AG09309 (cell line): ENCODE results near the gene OR1E1.
"Not testable (repeated sequence)": the region's sequence is repeated elsewhere in the genome, so short reads cannot be mapped to it uniquely, and the experiment has no call there.

ENCODE experiments used
- DNase-seq: peaks from one replicate; pipeline ENCODE4 v3.0.0-alpha.2; 2010; ENCODE audit warnings: low read depth
- H3K4me3 ChIP-seq: 2 replicates; pipeline ENCODE4 v1.5.1; 2011; ENCODE audit warnings: mild to moderate bottlenecking, low read depth, low read length, moderate library complexity; ENCODE audit not compliant: control insufficient read depth
- TF ChIP-seq, protein P1 (sequence below): IDR thresholded peaks from 2 replicates; pipeline ENCODE4 v1.5.1; 2011; ENCODE audit warnings: mild to moderate bottlenecking, low read depth, low read length, inconsistent platforms; ENCODE audit not compliant: insufficient read depth, control insufficient read depth; ENCODE audit errors: missing control alignments

The OR1E1 gene

DNA sequence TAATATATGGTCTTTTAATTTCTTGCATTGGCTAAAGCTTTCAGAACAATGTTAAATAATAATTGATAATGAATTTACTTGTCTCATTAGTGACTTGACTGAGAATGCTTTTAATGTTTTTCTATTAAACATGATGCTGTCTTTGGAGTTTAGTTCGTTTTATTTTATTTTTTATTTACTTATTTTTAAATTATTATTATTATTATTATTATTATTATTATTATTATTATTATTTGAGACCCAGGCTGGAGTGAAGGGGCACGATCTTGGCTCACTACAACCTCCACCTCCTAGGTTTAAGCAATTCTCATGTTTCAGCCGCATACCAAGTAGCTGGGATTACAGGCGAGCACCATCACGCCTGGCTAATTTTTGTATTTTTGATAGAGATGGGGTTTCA, 17.4 kb upstream of the OR1E1 start:
- DNase-seq: no peak
- TF ChIP-seq, protein P1, sequence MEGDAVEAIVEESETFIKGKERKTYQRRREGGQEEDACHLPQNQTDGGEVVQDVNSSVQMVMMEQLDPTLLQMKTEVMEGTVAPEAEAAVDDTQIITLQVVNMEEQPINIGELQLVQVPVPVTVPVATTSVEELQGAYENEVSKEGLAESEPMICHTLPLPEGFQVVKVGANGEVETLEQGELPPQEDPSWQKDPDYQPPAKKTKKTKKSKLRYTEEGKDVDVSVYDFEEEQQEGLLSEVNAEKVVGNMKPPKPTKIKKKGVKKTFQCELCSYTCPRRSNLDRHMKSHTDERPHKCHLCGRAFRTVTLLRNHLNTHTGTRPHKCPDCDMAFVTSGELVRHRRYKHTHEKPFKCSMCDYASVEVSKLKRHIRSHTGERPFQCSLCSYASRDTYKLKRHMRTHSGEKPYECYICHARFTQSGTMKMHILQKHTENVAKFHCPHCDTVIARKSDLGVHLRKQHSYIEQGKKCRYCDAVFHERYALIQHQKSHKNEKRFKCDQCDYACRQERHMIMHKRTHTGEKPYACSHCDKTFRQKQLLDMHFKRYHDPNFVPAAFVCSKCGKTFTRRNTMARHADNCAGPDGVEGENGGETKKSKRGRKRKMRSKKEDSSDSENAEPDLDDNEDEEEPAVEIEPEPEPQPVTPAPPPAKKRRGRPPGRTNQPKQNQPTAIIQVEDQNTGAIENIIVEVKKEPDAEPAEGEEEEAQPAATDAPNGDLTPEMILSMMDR: no peak
- no peak overlapping the region for H3K4me3 ChIP-seq

DNA sequence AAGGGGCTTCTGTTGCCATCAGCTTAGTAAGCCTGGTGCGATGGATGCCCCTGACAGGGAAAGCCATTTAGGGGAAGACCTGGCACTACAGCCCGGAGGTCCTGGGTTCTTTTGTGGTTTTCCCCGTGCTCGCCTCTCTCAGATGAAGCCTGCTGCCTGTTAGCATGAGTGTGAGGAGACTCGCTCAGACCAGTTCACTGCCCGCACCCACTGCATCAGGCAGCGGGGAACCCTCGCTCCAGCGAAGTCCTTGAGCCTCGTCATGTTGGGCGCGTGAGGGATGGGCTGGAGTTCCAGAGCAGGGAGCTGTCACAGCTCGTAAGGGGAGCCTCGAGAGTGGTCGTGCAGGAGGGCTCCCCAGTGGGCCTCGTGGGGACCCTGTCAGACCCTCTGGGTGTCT, 14.0 kb upstream of the OR1E1 start:
- not testable (repeated sequence) for H3K4me3 ChIP-seq, DNase-seq

DNA sequence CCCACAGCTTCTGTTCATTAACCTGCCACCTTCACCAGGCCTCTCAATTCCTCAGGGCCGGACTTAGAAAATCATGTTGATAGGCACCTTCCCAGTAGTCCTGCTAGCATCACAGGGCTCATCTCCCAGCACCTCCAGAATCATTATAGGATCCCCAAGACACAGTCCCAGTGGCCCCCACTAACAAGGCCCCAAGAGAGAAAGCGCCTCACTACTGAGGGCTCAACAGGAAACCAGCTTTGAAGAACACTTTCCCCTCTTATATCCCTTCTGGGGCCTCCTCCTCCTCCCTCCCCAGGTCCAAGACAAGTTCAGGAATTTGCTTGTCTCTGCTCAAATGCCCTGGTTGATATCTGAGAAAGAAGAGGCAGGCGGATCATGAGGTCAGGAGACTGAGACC, 12.9 kb upstream of the OR1E1 start, which contains the start of gene OR3A3:
OR3A3 (plus strand) TSS at position 301 of the 400 bp plus-strand sequence.
- DNase-seq: no peak
- H3K4me3 ChIP-seq: no peak within 1 kb of the TSS
- TF ChIP-seq, protein P1: no peak

DNA sequence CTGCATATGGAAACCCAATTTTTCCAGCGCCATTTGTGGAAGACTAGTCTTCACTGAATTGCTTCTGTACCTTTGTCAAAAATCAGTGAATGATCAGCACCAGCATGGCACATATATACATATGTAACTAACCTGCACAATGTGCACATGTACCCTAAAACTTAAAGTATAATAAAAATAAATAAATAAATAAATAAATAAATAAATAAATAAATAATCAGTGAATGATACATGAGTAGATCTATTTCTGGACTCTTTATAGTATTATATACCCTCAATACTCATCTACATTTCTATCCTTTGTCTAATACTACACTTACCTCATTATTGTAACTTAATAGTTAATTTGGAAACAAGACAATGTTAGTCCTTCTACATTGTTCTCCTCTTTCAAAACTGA, 5.6 kb upstream of the OR1E1 start:
- not testable (repeated sequence) for DNase-seq, H3K4me3 ChIP-seq

DNA sequence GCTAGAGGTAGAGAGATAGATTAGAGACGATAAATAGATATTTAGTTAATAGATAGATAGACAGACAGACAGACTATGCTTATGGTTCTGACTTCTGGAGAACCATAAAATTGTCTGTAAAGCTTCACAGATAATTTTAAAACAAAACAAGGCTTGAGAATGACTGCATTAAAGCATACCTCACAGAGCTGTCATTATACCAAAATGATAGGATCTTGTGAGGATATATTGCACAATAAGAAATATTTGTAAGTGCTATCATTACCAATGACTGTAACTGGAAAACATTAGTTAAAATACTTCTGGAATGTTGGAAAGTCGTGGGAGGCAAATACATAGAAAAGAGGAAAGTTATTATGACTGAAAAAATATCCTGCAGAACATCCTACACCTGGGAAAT, 3.6 kb upstream of the OR1E1 start:
- no peak overlapping the region for H3K4me3 ChIP-seq
- TF ChIP-seq, protein P1: no peak
- DNase-seq: no peak

DNA sequence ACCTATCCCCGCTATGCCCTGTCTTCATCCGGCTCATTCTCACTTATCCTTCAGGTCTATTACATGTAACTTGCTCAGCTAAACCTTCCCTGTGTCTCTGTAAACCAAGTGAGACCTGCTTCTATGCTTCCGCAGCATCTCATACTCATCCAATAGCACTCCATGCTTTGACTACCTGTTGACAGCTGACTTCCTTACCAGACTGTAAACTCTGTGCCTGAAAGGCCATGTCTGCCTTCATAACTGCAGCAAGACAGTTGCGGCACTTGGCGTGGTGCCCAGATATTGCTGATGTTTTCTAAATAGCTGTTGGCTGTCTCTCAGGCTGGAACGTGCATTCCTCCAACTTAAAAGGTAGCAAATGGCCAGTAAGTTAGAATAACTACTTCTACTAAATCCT, 1.8 kb upstream of the OR1E1 start:
- no peak overlapping the region for H3K4me3 ChIP-seq
- TF ChIP-seq, protein P1: no peak
- no peak for DNase-seq

DNA sequence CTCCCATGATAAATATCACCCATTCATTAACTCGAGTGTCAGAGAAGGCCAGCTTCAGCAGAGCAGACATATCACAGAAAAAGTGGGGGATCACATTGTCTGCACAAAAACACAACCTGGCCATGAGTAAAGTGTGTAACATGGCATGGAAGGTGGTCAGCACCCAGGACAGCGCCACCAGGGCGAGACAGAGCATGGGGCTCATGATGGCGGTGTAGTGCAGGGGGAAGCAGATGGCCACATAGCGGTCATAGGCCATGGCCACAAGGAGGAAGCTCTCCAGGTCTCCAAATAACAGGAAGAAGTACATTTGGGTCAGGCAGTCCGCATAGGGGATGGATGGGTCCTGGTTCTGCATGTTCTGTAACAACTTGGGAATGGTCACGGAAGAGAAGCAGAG, 409 bp downstream of the OR1E1 start:
- not testable (repeated sequence) for H3K4me3 ChIP-seq, DNase-seq

DNA sequence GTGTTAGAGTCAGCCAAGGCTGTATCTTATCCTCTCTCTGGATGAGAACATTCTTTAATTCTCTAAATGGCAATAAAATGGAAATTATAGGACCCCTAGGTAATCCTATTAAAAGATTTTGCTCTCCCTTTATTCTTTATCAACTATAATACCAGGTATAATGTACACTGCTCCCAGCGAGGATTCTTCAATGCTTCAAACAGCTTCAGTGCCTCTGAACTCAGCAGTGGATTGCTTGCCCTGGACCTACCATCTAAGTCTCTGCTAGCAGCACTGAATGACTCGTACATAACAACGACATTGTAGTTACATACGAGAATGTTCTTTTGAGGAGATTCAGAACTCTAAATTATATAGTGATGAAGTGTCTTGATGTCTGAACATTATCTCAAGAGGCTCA, 8.4 kb downstream of the OR1E1 start:
- no peak for DNase-seq
- no peak overlapping the region for H3K4me3 ChIP-seq
- TF ChIP-seq, protein P1: no peak
